ENCODE results near the gene WDR72. TPM values are rescaled to one million over a fixed set of nuclear protein-coding genes. Genes with fewer than 3 reads are reported as not detected.

Gene WDR72
- total and polyA plus RNA-seq, 2 of the 8 experiments (the other 6 are each of a cell fraction or from before 2014, with no cell fraction given) = 1.2 to 1.9 TPM

GRCh38 chr15:53591041-53591440, 168.4 kb downstream of the WDR72 start (continued):
- TF ChIP-seq CHD7 (IDR thresholded peaks at IDR 0.05; ENCODE audit: insufficient replicate concordance, low read length) = no peak
- TF ChIP-seq, protein P1, sequence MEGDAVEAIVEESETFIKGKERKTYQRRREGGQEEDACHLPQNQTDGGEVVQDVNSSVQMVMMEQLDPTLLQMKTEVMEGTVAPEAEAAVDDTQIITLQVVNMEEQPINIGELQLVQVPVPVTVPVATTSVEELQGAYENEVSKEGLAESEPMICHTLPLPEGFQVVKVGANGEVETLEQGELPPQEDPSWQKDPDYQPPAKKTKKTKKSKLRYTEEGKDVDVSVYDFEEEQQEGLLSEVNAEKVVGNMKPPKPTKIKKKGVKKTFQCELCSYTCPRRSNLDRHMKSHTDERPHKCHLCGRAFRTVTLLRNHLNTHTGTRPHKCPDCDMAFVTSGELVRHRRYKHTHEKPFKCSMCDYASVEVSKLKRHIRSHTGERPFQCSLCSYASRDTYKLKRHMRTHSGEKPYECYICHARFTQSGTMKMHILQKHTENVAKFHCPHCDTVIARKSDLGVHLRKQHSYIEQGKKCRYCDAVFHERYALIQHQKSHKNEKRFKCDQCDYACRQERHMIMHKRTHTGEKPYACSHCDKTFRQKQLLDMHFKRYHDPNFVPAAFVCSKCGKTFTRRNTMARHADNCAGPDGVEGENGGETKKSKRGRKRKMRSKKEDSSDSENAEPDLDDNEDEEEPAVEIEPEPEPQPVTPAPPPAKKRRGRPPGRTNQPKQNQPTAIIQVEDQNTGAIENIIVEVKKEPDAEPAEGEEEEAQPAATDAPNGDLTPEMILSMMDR (IDR thresholded peaks at IDR 0.05; ENCODE audit: control extremely low read depth in 1 of 3, insufficient read depth in 1 of 3, low read depth in 1 of 3, low read length in 3 of 3) = no peak
- no peak for TF ChIP-seq POLR2A (IDR thresholded peaks at IDR 0.05; ENCODE audit: control extremely low read depth in 1 of 2, low read depth in 2 of 2, low read length in 2 of 2)
- no peak for TF ChIP-seq KDM1A (IDR thresholded peaks at IDR 0.05; ENCODE audit: borderline replicate concordance, low read length)
- no peak for TF ChIP-seq SRF (IDR thresholded peaks at IDR 0.05; ENCODE audit: low read depth, low read length)
- TF ChIP-seq GTF2F1 (IDR thresholded peaks at IDR 0.05; ENCODE audit: borderline replicate concordance, low read depth, low read length) = no peak
- no peak for TF ChIP-seq BACH1 (IDR thresholded peaks at IDR 0.05; ENCODE audit: low read length)
- no peak for TF ChIP-seq ZNF274 (IDR thresholded peaks at IDR 0.05; ENCODE audit: borderline replicate concordance, extremely low read depth, low read length)
- no peak for TF ChIP-seq MAFK (IDR thresholded peaks at IDR 0.05; ENCODE audit: low read depth, low read length)
